Sigmoid colon (tissue), 4 donors: ENCODE results near the gene LTB.

Experiments used
- CTCF ChIP-seq, 4 experiments: fragments of 450-650 bp in 3 of 4; fragments of 200-600 bp in 1 of 4; IDR thresholded peaks; one replicate each; pipeline ENCODE4 v1.5.1; 2016 to 2019; ENCODE audit warnings: antibody characterized with exemption in 4 of 4, mild to moderate bottlenecking in 3 of 4, moderate library complexity in 2 of 4
- POLR2A ChIP-seq, 2 donors: fragments of 450-650 bp; IDR thresholded peaks; one replicate each; pipeline ENCODE4 v1.6.1; 2016; ENCODE audit warnings: antibody characterized with exemption in 2 of 2, mild to moderate bottlenecking in 2 of 2, moderate library complexity in 2 of 2
- POLR2AphosphoS5 ChIP-seq, 4 donors: sonication (generic); formaldehyde crosslinking; IDR thresholded peaks; one replicate each; pipeline ENCODE4 v1.6.1; 2017; ENCODE audit warnings: antibody characterized with exemption in 4 of 4

GRCh38 chr6:31530659-31531058 is 51.6 kb downstream of the LTB start:
- TF ChIP-seq CTCF (IDR thresholded peaks at IDR 0.05): no peak
- TF ChIP-seq POLR2AphosphoS5 (IDR thresholded peaks at IDR 0.05): no peak
- TF ChIP-seq POLR2A (IDR thresholded peaks at IDR 0.05): no peak
